HUDEP-2 (cell line): ENCODE results near the gene RESF1.

Source experiments
- DNase-seq, 76 experiments: peaks; one replicate each; lab custom pipeline; 2025; ENCODE audit not compliant: unreplicated experiment in 76 of 76; lab: John Stamatoyannopoulos, UW

RESF1 gene

DNA sequence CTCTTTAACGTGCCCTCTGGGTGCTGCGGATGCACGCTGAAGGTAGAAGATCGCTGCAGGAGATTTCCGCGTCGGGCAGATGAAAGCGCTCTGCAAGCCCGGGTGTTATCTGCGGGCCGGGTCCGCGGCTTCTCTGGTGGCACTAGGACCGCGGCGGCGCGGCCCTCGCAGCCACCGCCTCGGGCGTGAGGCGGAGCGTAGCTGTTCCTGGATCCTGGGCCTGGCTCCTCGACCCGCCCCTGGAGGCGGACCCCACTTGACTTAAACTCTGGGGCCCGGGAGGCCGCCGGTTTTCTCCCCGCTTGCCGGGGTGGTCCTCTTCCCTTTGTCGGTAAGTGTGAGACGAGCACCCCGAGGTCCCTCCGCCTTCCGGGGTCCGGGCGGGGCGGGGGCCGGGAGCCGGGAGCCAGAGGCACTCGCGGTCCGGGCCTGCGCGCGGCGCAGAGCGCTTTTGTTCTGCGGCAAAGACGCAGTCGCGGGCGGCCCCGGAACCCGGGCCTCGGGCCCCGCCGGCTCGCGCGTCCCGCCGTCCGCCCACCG lies at the start of gene RESF1:
Gene RESF1 (plus strand): TSS at position 255 of the 540 bp plus-strand sequence. CDS start 21,541 bp downstream, outside the sequence.
- DNase-seq, result peak; percentile 18 to 94 (median 88)

GRCh38 chr12:31914927-31915326 lies 44.3 kb upstream of the RESF1 start:
- no peak for DNase-seq

- no peak for DNase-seq
Observed at GRCh38 chr12:31915446-31915845, 43.8 kb upstream of the RESF1 start.

DNA sequence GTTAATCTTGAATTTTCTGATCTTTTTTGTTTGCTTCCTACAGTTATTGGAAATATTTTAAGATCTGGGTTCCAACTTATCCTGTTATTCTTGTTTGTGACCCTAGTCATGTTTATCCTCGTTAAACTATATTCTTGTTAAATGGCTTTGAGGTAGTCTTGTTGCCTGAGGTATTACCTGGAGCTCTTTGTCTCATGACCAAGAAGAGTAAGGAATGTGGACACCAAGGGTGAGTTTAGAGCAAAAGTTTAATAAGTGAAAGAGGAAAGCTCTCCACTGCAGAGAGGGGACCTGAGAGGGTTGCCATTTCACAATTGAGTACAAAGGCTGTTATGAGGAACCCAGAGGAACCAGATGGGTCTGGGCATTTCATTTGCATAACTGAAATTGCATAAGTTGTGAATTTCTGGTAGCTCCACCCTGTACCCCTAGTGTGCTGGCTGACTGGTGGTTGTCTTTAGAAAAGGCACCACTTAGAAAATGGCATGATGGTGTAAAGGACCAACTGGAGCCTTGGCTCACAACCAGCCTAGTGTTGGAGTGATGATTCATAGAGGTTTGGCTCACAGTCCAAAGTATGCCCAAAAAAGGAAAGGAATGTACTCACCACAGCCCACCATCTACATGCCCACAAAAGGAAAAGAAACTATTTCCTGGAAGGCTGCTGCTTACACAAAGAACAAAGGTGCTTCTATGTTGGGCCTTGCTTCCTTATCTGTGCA lies 36.7 kb upstream of the RESF1 start:
- peak in 1 of 76 experiments; percentile 11 for DNase-seq

DNA sequence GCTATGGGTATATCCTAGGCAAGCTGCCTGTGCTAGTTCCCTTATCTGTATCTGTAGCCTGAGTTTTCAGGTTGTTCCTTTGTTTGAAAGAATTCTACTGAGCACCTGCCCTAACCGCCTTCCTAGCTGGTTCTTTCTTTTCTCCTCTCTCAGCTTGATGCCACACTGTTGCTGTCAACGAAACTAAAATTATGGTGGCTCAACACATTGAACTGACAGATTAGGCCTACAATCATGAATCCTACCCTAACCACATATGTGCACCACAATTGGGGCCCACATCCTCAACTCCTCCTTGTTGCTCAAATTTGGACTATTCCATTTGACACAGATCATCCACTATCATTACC lies 36.2 kb upstream of the RESF1 start:
- DNase-seq, result no peak

DNA sequence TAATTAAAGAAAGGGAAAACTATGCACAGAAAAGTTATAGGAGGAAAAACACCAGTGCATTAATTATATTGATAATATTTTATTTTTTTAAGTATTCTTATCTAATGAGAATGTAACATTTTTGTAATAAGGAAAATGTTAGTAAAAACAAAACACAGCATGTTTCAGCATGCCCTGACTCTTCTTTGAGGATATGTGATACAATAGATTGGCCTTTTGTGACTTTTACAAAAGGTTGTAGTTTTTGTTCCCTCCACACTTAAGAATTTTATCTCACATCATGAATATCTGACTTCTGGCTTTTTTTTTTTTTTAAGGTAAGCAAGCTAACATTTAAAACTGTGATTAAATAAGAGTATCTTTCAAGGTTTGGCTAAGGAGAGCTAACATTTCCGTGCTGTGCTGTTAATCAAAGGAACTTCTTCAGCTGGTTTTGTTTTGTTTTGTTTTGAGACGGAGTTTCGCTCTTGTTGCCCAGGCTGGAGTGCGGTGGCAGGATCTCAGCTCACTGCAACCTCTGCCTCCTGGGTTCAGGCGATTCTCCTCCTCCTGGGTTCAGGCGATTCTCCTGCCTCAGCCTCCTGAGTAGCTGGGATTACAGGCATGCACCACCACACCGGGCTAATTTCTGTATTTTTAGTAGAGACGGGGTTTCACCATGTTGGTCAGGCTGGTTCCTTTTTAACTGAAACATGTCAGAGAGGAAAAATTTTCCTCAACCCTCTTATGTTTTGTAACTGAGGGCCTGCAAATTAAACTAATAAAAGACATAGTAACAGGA lies 30.8 kb upstream of the RESF1 start:
- no peak for DNase-seq

GRCh38 chr12:31929027-31929526 lies 30.1 kb upstream of the RESF1 start:
- DNase-seq, result no peak

GRCh38 chr12:31931796-31932715 lies 27.2 kb upstream of the RESF1 start:
- DNase-seq, result no peak

DNA sequence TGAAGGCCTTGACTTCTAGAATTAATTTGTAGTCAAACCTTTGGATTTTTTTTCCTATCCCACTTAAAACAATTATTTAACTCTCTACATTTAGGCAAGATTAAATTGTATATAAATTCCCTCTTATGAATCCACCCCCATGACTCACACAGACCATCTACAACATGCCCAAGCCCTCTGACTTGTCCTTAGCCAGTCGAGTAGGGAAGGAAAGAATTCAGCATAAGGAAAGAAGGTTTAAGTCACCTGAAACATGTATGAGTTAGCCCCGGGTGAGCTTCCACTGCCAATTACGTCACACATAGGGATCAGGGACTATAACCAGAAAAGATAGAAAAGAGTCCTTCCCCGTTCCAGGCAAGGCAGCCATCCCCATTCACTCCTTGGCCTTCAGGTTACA lies 14.9 kb upstream of the RESF1 start:
- no peak for DNase-seq

GRCh38 chr12:31947971-31948370 lies 11.2 kb upstream of the RESF1 start:
- no peak for DNase-seq

- DNase-seq, result peak in 7 of 76 experiments; percentile 11 to 56 (median 36)
Observed at GRCh38 chr12:31948697-31949359, 10.4 kb upstream of the RESF1 start.

DNA sequence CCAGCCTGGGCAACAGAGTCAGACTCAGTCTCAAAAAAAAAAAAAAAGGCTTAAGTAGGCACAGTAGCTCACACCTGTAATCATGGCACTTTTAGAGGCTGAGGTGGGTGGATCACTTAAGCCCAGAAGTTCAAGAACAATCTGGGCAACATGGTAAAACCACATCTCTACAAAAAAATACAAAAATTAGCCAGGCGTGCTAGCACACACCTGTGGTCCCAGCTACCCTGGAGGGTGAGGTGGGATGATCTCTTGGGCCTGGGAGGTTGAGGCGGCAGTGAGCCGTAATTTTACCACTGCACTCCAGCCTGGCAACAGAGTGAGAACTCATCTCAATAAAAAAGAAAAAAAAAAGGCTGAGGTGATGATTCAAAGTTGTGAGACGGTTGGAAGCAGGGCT lies 9.1 kb upstream of the RESF1 start:
- DNase-seq, result no peak

- DNase-seq, result no peak
Observed at GRCh38 chr12:31950492-31950891, 8.7 kb upstream of the RESF1 start.

GRCh38 chr12:31951008-31951407 lies 8.2 kb upstream of the RESF1 start:
- DNase-seq, result no peak

DNA sequence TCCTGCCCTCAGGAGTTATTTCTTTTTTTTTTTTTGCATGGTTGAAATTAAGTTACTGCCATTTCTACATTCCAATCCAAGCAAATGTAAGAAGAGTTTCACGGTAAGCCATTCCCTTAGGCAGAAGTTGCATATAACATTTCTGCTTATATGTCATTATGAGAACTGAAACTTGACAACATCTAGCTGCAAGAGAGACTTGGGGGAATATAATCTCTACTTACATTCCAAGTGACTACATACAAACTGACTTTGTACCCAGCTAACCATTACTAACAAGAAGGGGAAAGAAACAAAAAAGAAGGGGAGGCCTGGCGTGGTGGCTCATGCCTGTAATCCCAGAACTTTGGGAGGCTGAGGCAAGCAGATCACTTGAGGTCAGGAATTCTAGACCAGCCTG lies 7.3 kb upstream of the RESF1 start:
- DNase-seq, result no peak

DNA sequence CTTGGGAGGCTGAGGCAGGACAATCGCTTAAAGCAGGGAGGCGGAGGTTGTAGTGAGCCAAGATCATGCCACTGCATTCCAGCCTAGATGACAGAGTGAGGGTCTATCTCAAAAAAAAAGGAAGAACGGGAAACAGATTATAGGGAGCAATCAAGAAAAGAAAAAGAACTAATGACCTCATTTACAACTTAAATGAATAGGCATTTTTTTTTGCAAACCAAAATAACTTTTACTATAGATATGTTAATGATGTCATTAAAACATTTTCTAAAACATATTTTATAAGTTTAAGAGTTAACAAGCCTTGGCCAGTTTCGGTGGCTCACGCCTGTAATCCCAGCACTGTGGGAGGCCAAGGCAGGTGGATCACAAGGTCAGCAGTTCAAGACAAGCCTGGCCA lies 6.8 kb upstream of the RESF1 start:
- no peak for DNase-seq

- DNase-seq, result no peak
Observed at GRCh38 chr12:31954925-31955858, 4.0 kb upstream of the RESF1 start.

DNA sequence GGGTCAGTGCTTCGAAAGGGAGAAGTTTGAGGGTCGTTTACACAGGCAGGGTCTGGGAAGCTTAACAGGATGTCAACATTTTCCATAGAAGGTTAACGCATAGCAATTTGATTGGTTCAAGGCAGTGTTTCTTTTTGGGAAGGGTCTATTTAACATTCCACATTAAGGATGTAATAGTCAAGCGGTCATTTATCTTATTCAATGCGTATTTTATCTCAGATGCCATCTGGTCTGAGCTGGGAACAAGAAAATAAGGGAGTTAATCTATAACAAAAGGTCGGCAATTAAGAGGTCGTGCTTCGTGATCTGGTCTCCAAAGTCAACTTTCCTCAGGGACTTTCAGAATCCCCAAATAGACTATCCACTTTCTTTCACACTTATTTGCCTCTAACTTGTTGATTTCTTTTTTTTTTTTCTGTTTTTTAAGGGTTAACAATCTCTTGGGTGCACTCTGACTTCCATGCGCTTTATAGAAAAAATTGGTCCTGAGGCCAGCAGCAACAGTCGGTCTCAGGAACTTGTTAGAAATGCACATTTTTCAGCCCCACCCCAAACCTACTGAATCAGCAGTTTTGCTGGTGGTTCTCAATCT lies 550 bp upstream of the RESF1 start:
- DNase-seq, result peak in 1 of 76 experiments; percentile 2
